GM13977 (cell line): ENCODE results near the gene TPD52L2.

ENCODE experiments used
- DNase-seq: peaks from one replicate; pipeline ENCODE4 v3.0.0; 2012; ENCODE audit warnings: low spot score
- in situ Hi-C: fragments of 300-500 bp; cut with MboI; formaldehyde crosslinking; loops from one replicate; pipeline ENCODE4 v1.12.0; 2022; ENCODE audit warnings: low sequenced_read_pairs, low pct_unique_long_range_greater_than_20kb, mixed read lengths, inconsistent platforms; ENCODE audit not compliant: unreplicated experiment
- TF ChIP-seq, protein P1 (sequence below): IDR thresholded peaks from 2 replicates; pipeline ENCODE4 v1.5.1; 2012; ENCODE audit warnings: mild to moderate bottlenecking, control low read depth; ENCODE audit not compliant: insufficient read depth; ENCODE audit errors: extremely low read depth, missing control alignments

The TPD52L2 gene

DNA sequence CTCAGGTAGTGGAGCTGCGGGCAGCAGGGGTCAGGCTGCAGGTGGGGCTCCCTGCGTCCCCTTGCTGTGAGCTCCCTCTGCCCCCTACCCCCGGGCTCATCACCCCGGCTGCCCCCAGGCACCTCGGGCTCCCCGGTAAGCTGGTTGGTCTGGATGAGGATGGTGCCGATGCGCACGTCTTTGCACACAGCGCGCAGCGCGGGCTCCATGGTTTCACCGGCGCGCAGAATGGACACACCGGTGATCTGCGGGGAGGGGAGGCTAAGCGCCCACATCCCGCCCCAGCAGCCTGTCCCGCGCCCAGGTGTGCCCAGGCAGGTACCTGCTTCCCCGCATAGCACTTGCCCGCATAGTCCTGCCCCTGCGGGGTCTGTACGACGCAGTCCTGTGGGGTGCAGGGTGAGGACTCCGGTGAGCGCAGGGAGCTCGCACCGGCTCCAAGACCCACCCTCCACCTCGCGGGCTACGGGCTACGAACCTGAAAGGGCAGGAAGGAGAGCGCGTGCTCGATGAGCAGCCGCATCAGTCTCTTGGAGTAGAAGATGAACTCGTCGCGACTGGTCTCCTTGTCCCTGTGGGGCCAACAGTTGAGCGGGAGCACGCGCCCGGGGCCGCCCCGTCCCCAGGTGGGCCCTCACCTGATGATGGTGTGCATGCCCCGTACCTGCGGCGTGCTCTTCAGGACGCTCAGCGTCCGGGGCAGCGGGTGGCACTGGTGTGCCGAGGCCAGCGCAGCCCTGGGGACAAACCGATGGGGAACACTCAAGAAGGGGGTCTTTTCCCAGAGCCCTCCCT, 75.6 kb downstream of the TPD52L2 start:
- TF ChIP-seq, protein P1, sequence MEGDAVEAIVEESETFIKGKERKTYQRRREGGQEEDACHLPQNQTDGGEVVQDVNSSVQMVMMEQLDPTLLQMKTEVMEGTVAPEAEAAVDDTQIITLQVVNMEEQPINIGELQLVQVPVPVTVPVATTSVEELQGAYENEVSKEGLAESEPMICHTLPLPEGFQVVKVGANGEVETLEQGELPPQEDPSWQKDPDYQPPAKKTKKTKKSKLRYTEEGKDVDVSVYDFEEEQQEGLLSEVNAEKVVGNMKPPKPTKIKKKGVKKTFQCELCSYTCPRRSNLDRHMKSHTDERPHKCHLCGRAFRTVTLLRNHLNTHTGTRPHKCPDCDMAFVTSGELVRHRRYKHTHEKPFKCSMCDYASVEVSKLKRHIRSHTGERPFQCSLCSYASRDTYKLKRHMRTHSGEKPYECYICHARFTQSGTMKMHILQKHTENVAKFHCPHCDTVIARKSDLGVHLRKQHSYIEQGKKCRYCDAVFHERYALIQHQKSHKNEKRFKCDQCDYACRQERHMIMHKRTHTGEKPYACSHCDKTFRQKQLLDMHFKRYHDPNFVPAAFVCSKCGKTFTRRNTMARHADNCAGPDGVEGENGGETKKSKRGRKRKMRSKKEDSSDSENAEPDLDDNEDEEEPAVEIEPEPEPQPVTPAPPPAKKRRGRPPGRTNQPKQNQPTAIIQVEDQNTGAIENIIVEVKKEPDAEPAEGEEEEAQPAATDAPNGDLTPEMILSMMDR = no peak
- in situ Hi-C loops = no loop called here
- DNase-seq = no peak
